GM12872 (cell line): ENCODE results near the gene MCC.

ENCODE experiments used
- TF ChIP-seq, protein P1 (sequence below): IDR thresholded peaks from 3 replicates; pipeline ENCODE4 v1.5.1; 2011; ENCODE audit warnings: low read depth, mild to moderate bottlenecking, low read length, moderate library complexity; ENCODE audit not compliant: insufficient read depth

The MCC gene

DNA sequence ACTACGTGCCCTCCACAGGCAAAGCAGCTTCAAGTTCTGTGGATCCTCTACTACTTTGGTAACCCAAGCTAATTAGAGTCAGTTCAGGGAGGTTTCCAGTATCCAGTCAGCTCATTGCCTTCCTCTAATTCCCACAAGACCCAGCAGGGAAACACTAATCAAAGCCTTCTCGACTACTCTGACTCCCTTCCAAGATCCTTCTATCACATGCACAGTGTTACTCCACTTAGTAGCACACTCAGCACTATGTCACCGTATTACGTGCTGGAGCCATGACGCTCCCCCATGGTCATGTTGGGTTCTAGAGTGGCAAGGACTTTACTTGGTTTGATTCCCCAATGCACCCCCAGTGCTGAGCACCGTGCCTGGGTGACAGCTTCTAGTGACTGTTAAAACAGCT is 458.6 kb downstream of the MCC start:
- TF ChIP-seq, protein P1, sequence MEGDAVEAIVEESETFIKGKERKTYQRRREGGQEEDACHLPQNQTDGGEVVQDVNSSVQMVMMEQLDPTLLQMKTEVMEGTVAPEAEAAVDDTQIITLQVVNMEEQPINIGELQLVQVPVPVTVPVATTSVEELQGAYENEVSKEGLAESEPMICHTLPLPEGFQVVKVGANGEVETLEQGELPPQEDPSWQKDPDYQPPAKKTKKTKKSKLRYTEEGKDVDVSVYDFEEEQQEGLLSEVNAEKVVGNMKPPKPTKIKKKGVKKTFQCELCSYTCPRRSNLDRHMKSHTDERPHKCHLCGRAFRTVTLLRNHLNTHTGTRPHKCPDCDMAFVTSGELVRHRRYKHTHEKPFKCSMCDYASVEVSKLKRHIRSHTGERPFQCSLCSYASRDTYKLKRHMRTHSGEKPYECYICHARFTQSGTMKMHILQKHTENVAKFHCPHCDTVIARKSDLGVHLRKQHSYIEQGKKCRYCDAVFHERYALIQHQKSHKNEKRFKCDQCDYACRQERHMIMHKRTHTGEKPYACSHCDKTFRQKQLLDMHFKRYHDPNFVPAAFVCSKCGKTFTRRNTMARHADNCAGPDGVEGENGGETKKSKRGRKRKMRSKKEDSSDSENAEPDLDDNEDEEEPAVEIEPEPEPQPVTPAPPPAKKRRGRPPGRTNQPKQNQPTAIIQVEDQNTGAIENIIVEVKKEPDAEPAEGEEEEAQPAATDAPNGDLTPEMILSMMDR: no peak

DNA sequence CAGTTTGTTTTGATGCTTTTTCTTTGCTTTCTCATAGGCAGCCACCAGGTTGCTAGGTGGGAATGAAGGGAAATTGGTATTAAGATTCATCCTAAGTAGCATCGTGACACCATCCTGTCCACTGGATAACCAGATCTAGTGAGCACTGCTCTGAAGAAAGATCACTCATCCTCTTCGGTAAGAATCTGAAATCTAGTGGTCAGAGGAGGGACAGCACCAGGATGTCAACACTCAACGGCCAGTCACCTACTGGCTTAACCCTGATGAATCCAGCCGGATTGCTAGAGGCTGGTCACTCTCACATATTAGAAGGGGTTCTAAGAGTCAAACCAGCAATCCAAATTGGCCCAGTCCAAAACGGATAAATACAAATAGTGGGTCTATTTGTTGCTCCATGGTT is 460.8 kb downstream of the MCC start:
- TF ChIP-seq, protein P1: no peak

DNA sequence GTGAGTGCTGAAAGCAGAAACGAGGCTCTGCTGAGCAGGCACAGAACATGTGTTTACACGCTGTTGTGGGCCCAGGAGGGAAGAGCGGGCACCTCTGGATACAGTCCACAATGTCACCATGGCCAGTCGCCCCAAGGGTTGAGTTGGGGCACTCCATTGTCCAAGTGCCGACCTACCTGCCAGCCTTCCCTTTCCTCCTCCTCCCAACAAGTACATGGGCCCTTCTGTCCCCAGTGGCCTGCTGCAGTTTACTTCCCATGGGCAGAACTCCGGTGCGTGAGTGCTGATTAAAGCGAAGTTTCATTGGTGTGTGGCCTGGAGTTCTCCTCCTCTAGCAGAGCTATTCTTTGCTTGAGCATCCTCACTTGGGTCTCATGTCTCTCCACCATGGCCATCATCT is 461.2 kb downstream of the MCC start:
- TF ChIP-seq, protein P1: no peak

DNA sequence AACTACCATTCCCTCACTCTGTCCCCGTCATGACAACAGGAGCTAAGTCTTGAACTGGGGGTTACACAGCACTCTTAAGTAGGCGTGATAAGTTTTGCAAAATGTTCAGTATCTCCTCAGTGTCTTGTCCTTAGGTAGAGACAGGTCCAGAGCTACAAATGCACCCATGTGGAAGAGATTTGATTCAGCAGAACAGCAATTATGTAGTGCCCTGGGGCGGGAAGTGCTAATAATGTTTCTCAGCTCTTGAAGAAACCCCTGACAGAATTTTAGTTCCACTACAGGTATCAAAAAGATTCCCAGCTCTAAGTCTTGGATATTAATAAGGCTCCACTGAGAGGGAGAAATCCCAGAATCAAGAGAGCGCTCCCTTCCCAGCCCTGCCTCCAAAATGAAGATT is 462.0 kb downstream of the MCC start:
- TF ChIP-seq, protein P1: no peak

DNA sequence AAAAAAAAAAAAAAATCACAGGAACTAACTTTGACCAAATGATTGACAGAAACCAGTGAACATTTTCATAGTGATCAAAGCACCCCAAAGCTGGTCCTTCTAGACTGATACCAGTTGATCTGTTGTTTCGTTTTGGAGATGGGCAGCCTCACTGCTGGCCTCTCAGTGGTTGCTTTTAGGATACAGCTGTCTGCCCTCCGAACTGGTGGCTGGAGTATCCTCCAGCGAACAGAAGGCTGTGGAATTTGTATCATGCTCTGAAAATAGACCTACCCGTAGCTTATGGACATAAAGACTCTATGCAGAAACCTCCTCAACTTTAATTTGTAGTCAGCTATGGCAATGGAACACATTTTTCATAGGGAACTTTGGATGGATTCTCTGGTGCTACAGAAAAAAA is 462.7 kb downstream of the MCC start:
- TF ChIP-seq, protein P1: no peak

DNA sequence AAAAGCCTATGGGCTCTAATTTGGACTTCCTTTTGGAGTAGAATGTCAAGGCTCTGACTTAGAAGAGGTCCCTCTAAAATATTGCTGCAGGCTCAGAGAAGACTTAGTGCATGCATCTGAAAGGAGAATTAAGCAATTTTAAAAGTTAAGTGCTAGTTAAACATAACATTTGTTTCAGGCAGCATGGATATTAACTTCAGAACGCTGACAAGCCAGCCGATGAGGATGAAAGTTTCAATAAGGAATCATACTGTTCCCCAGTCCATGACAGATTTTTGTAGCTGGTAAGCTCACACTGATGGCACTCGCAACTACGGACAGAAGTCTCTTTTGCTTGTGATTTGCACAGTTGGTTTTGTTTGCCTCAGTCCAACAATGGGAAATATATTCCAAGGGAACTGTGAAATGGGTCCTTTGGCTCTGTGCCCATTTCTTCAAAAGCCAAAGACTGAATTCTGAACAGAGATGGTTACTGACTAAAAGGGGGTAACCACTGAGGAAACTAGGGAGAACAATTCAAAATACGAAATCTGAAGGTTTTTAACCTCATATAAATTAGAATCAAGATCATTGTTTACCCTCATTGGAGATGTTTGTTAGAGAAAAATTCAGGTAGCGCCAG is 464.1 kb downstream of the MCC start:
- TF ChIP-seq, protein P1: no peak

DNA sequence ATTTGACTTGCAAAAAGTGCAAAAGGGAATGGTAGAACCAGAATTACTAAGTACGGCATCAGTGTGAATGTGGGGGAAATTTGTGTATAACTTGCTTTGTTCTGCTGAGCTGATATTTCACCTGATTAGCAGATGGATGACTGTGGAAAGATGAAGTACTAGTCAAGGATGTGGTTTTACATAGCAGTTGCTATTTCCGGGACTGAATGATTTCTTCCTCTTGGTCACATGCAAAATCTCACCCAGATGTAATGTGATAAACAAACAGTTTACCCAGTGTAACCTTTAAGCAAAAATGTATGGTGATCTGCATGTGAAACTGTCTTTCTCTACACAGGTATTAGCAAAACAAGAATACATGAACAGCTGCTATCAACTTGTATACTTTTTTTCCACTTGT is 465.6 kb downstream of the MCC start:
- TF ChIP-seq, protein P1: no peak
